Measurements from ENCODE around the gene CYP24A1. TPM values are rescaled to one million over a fixed set of nuclear protein-coding genes. Genes with fewer than 3 reads are reported as not detected.
A peak's percentile ranks its signal among the peaks of the same experiment; 100 is the strongest.

CYP24A1 gene
- polyA plus RNA-seq, 1 donor from 2014 or later: not detected

GRCh38 chr20:54174457-54175175 is 830 bp upstream of the CYP24A1 start:
- Mint-ChIP-seq H3K27me3 (peaks cover 47% of the 10 kb centered on the region), H3K4me3 (peak overlapping the region in 3 of 4 donors; percentile 56 to 70 (median 63)), H3K9me3 (peaks cover 0 to 1% (median 0%) of the 10 kb centered on the region in 3 donors), H3K4me1 (peaks cover 0 to 18% (median 2%) of the 10 kb centered on the region in 3 donors), H3K27ac (no peak overlapping the region), H3K36me3 (no peaks in the 10 kb centered on the region)

- Mint-ChIP-seq H3K36me3 (peaks cover 2% of the 10 kb centered on the region), H3K4me3 (peak overlapping the region in 2 of 4 donors; percentile 25 to 49), H3K9me3 (peaks cover 0 to 1% (median 0%) of the 10 kb centered on the region in 3 donors), H3K27ac (no peak overlapping the region), H3K4me1 (peaks cover 0 to 15% (median 2%) of the 10 kb centered on the region in 3 donors), H3K27me3 (peaks cover 59% of the 10 kb centered on the region)
Measured at GRCh38 chr20:54172856-54173652, 732 bp downstream of the CYP24A1 start.

- peaks cover 0 to 15% (median 2%) of the 10 kb centered on the region in 3 donors for H3K4me1 Mint-ChIP-seq
- no peak overlapping the region for H3K27ac Mint-ChIP-seq
- peaks cover 63% of the 10 kb centered on the region for H3K27me3 Mint-ChIP-seq
- H3K9me3 Mint-ChIP-seq: peaks cover 0 to 1% (median 0%) of the 10 kb centered on the region in 3 donors
- peak overlapping the region in 1 of 4 donors; percentile 68 for H3K4me3 Mint-ChIP-seq
- H3K36me3 Mint-ChIP-seq: peaks cover 2% of the 10 kb centered on the region
Measured at GRCh38 chr20:54172532-54172855, 1.3 kb downstream of the CYP24A1 start.

- H3K27me3 Mint-ChIP-seq: peaks cover 64% of the 10 kb centered on the region
Measured at GRCh38 chr20:54170963-54171362, 2.8 kb downstream of the CYP24A1 start.

GRCh38 chr20:54170026-54170471 is 3.7 kb downstream of the CYP24A1 start:
- peaks cover 62% of the 10 kb centered on the region for H3K27me3 Mint-ChIP-seq
- no peaks in the 10 kb centered on the region for H3K9me3 Mint-ChIP-seq
- peaks cover 2% of the 10 kb centered on the region for H3K36me3 Mint-ChIP-seq
- H3K4me3 Mint-ChIP-seq: no peak overlapping the region
- H3K27ac Mint-ChIP-seq: no peak overlapping the region
- H3K4me1 Mint-ChIP-seq: peaks cover 0 to 15% (median 2%) of the 10 kb centered on the region in 3 donors

More at GRCh38 chr20:54170963-54171362, 2.8 kb downstream of the CYP24A1 start:
- H3K36me3 Mint-ChIP-seq: peaks cover 2% of the 10 kb centered on the region
- peaks cover 0 to 1% (median 0%) of the 10 kb centered on the region in 3 donors for H3K9me3 Mint-ChIP-seq
- H3K4me1 Mint-ChIP-seq: peaks cover 0 to 15% (median 2%) of the 10 kb centered on the region in 3 donors
- H3K4me3 Mint-ChIP-seq: no peak overlapping the region
- H3K27ac Mint-ChIP-seq: no peak overlapping the region

GRCh38 chr20:54168961-54169862 is 4.6 kb downstream of the CYP24A1 start:
- Mint-ChIP-seq H3K27ac (peak overlapping the region in 1 of 3 donors; percentile 78), H3K4me3 (no peak overlapping the region), H3K27me3 (peaks cover 54% of the 10 kb centered on the region), H3K36me3 (peaks cover 2% of the 10 kb centered on the region), H3K4me1 (peaks cover 0 to 8% (median 2%) of the 10 kb centered on the region in 3 donors), H3K9me3 (no peaks in the 10 kb centered on the region)

GRCh38 chr20:54167909-54168872 is 5.6 kb downstream of the CYP24A1 start:
- H3K4me1 Mint-ChIP-seq: peaks cover 0 to 3% (median 0%) of the 10 kb centered on the region in 3 donors
- H3K27me3 Mint-ChIP-seq: peaks cover 52% of the 10 kb centered on the region
- H3K36me3 Mint-ChIP-seq: peaks cover 2% of the 10 kb centered on the region
- H3K9me3 Mint-ChIP-seq: no peaks in the 10 kb centered on the region
- peak overlapping the region in 1 of 3 donors; percentile 78 for H3K27ac Mint-ChIP-seq
- no peak overlapping the region for H3K4me3 Mint-ChIP-seq

- Mint-ChIP-seq H3K27me3 (peaks cover 42% of the 10 kb centered on the region), H3K36me3 (peaks cover 2% of the 10 kb centered on the region), H3K4me3 (peak overlapping the region in 1 of 4 donors; percentile 11), H3K9me3 (no peaks in the 10 kb centered on the region), H3K4me1 (no peaks in the 10 kb centered on the region), H3K27ac (no peak overlapping the region)
Measured at GRCh38 chr20:54166987-54167662, 6.7 kb downstream of the CYP24A1 start.

- Mint-ChIP-seq H3K4me3 (no peak overlapping the region), H3K27me3 (peaks cover 34% of the 10 kb centered on the region)
Measured at GRCh38 chr20:54165803-54166202, 8.0 kb downstream of the CYP24A1 start.

GRCh38 chr20:54165014-54165413 is 8.8 kb downstream of the CYP24A1 start:
- Mint-ChIP-seq H3K4me3 (no peak overlapping the region), H3K36me3 (peaks cover 2% of the 10 kb centered on the region), H3K27me3 (peaks cover 30% of the 10 kb centered on the region), H3K4me1 (no peaks in the 10 kb centered on the region), H3K9me3 (no peaks in the 10 kb centered on the region), H3K27ac (no peak overlapping the region)

More at GRCh38 chr20:54165803-54166202, 8.0 kb downstream of the CYP24A1 start:
- Mint-ChIP-seq H3K4me1 (no peaks in the 10 kb centered on the region), H3K9me3 (no peaks in the 10 kb centered on the region), H3K36me3 (peaks cover 2% of the 10 kb centered on the region), H3K27ac (no peak overlapping the region)

- Mint-ChIP-seq H3K9me3 (no peaks in the 10 kb centered on the region), H3K4me3 (no peak overlapping the region)
Measured at GRCh38 chr20:54163402-54163801, 10.4 kb downstream of the CYP24A1 start.

GRCh38 chr20:54162378-54163009 is 11.3 kb downstream of the CYP24A1 start:
- Mint-ChIP-seq H3K9me3 (no peaks in the 10 kb centered on the region), H3K4me1 (no peaks in the 10 kb centered on the region), H3K36me3 (no peaks in the 10 kb centered on the region), H3K27ac (no peak overlapping the region), H3K27me3 (peaks cover 12% of the 10 kb centered on the region), H3K4me3 (no peak overlapping the region)

More at GRCh38 chr20:54163402-54163801, 10.4 kb downstream of the CYP24A1 start:
- Mint-ChIP-seq H3K36me3 (peaks cover 1% of the 10 kb centered on the region), H3K27ac (no peak overlapping the region), H3K27me3 (peaks cover 19% of the 10 kb centered on the region), H3K4me1 (no peaks in the 10 kb centered on the region)

GRCh38 chr20:54161821-54162149 is 12.0 kb downstream of the CYP24A1 start:
- Mint-ChIP-seq H3K27me3 (peaks cover 12% of the 10 kb centered on the region), H3K36me3 (no peaks in the 10 kb centered on the region), H3K27ac (no peak overlapping the region), H3K4me1 (no peaks in the 10 kb centered on the region), H3K9me3 (no peaks in the 10 kb centered on the region), H3K4me3 (no peak overlapping the region)

Measured in IgD-negative memory B cell (primary cell).